PC-3 (cell line): Measurements from ENCODE around the gene GAS7. TPM values are rescaled to one million over a fixed set of nuclear protein-coding genes. Genes with fewer than 3 reads are reported as not detected.

Experiments used
- ATAC-seq: fragments of 200-7000 bp; cut with Tn5 transposase; 2 replicates; pipeline ENCODE4 v1.9.1; 2020; ENCODE audit warnings: mild to moderate bottlenecking, moderate library complexity
- BruUV-seq: library from RNA; stranded (reverse); fragments of 400-500 nt; replicated peaks from 2 replicates; lab custom pipeline; 2021; lab: Mats Ljungman, UMichigan
- CTCF ChIA-PET: fragments of 300-600 bp; sonication (Branson Sonifier 250); formaldehyde crosslinking; loops from one replicate; lab custom pipeline; 2022; ENCODE audit warnings: antibody characterized with exemption; lab: Charles Lee
- POLR2A ChIA-PET: fragments of 300-600 bp; sonication (Branson Sonifier 250); formaldehyde crosslinking; loops from one replicate; lab custom pipeline; 2022; ENCODE audit warnings: antibody characterized with exemption; ENCODE audit not compliant: unreplicated experiment; lab: Charles Lee
- DNase-seq: peaks from one replicate; pipeline ENCODE4 v3.0.0-alpha.2; 2015
- H2AFZ ChIP-seq: fragments of 300-600 bp; sonication (generic); 2 replicates; pipeline ENCODE4 v1.6.0; 2016; ENCODE audit warnings: antibody characterized with exemption, low read length
- H3F3A ChIP-seq: fragments of 300-600 bp; sonication (generic); one replicate; pipeline ENCODE4 v1.6.0; 2017; ENCODE audit warnings: antibody characterized with exemption, low read length, control low read depth, mild to moderate bottlenecking; ENCODE audit not compliant: unreplicated experiment
- H3K27ac ChIP-seq: fragments of 300-600 bp; sonication (generic); 2 replicates; pipeline ENCODE4 v1.5.1; 2016; ENCODE audit warnings: mild to moderate bottlenecking, low read length
- H3K27me3 ChIP-seq: fragments of 300-600 bp; sonication (generic); 2 replicates; pipeline ENCODE4 v1.6.1; 2016; ENCODE audit warnings: low read length, mixed read lengths
- H3K36me3 ChIP-seq: fragments of 300-600 bp; sonication (generic); 2 replicates; pipeline ENCODE4 v1.6.1; 2016; ENCODE audit warnings: low read depth, mixed run types, low read length, mixed read lengths
- H3K4me1 ChIP-seq: fragments of 300-600 bp; sonication (generic); 2 replicates; pipeline ENCODE4 v1.5.1; 2016; ENCODE audit warnings: low read length; ENCODE audit not compliant: insufficient read depth
- H3K4me2 ChIP-seq: fragments of 300-600 bp; sonication (generic); 2 replicates; pipeline ENCODE4 v1.6.0; 2016; ENCODE audit warnings: low read length
- H3K4me3 ChIP-seq: fragments of 300-600 bp; sonication (generic); 2 replicates; pipeline ENCODE4 v1.5.1; 2016; ENCODE audit warnings: mild to moderate bottlenecking, low read length, mixed read lengths
- H3K79me2 ChIP-seq: fragments of 300-600 bp; sonication (generic); 2 replicates; pipeline ENCODE4 v1.6.1; 2017; ENCODE audit warnings: low read length, mixed read lengths
- H3K9ac ChIP-seq: fragments of 300-600 bp; sonication (generic); 2 replicates; pipeline ENCODE4 v1.6.0; 2016; ENCODE audit warnings: mild to moderate bottlenecking, low read length
- H3K9me2 ChIP-seq: fragments of 300-600 bp; sonication (generic); replicated peaks from 2 replicates; pipeline ENCODE4 v1.6.1; 2016; ENCODE audit warnings: mixed run types, low read length, mixed read lengths
- H3K9me3 ChIP-seq: fragments of 300-600 bp; sonication (generic); 2 replicates; pipeline ENCODE4 v1.6.1; 2016; ENCODE audit warnings: low read length, mixed read lengths
- H4K20me1 ChIP-seq: fragments of 300-600 bp; sonication (generic); 2 replicates; pipeline ENCODE4 v1.6.1; 2016; ENCODE audit warnings: low read length, mixed read lengths
- EZH2 ChIP-seq: fragments of 300-600 bp; sonication (generic); IDR thresholded peaks from one replicate; pipeline ENCODE4 v1.6.1; 2017; ENCODE audit warnings: antibody characterized with exemption, mild to moderate bottlenecking, low read length; ENCODE audit not compliant: unreplicated experiment
- EZH2phosphoT487 ChIP-seq: fragments of 300-600 bp; sonication (generic); IDR thresholded peaks from 2 replicates; pipeline ENCODE4 v1.6.1; 2018; ENCODE audit warnings: mild to moderate bottlenecking, antibody characterized with exemption, low read length, borderline replicate concordance
- intact Hi-C: fragments of 100-400 bp; cut with micrococcal nuclease; formaldehyde crosslinking; loops from 2 replicates; pipeline ENCODE4 v1.9.0; 2023
- total RNA-seq: library from RNA; depleted of rRNA; stranded (reverse); fragments of >200 nt; gene quantifications from 2 replicates; pipeline ENCODE4 v1.2.3, GENCODE V29; 2014
- TF ChIP-seq, protein P1 (sequence below): fragments of 300-600 bp; sonication (generic); conservative IDR thresholded peaks from 2 replicates; pipeline ENCODE4 v1.5.1; 2017; ENCODE audit warnings: antibody characterized with exemption, low read depth, mild to moderate bottlenecking, low read length

Gene GAS7
- total RNA-seq, 1 experiment from 2014 or later, result not detected

- CTCF ChIA-PET, result no interaction called here
- H3K4me2 ChIP-seq, result no peak overlapping the region
- H4K20me1 ChIP-seq, result no peaks in the 10 kb centered on the region
- TF ChIP-seq EZH2, result no peak
- no peak for TF ChIP-seq EZH2phosphoT487
- TF ChIP-seq, protein P1, sequence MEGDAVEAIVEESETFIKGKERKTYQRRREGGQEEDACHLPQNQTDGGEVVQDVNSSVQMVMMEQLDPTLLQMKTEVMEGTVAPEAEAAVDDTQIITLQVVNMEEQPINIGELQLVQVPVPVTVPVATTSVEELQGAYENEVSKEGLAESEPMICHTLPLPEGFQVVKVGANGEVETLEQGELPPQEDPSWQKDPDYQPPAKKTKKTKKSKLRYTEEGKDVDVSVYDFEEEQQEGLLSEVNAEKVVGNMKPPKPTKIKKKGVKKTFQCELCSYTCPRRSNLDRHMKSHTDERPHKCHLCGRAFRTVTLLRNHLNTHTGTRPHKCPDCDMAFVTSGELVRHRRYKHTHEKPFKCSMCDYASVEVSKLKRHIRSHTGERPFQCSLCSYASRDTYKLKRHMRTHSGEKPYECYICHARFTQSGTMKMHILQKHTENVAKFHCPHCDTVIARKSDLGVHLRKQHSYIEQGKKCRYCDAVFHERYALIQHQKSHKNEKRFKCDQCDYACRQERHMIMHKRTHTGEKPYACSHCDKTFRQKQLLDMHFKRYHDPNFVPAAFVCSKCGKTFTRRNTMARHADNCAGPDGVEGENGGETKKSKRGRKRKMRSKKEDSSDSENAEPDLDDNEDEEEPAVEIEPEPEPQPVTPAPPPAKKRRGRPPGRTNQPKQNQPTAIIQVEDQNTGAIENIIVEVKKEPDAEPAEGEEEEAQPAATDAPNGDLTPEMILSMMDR, result no peak
- no peak overlapping the region for H3K4me3 ChIP-seq
- no peaks in the 10 kb centered on the region for H3K4me1 ChIP-seq
- no peaks in the 10 kb centered on the region for H3K36me3 ChIP-seq
- no TSS peak for BruUV-seq
- 0 out of 2 replicates have a peak, but pooled peaks cover 10% of the 10 kb centered on the region for H3K27me3 ChIP-seq
- no peaks in the 10 kb centered on the region for H3K9me3 ChIP-seq
- H2AFZ ChIP-seq, result no peak overlapping the region
- no peak overlapping the region for H3K27ac ChIP-seq
- intact Hi-C loops, result no loop called here
- no peak overlapping the region for H3K9ac ChIP-seq
- ATAC-seq (no peak), DNase-seq (no peak)
- no peaks in the 10 kb centered on the region for H3F3A ChIP-seq
- POLR2A ChIA-PET, result no interaction called here
- no peaks in the 10 kb centered on the region for H3K79me2 ChIP-seq
- H3K9me2 ChIP-seq, result no peaks in the 10 kb centered on the region
These were observed 213.6 kb downstream of the GAS7 start for GRCh38 chr17:9984768-9985167.

GRCh38 chr17:9982159-9982558, 216.2 kb downstream of the GAS7 start:
- intact Hi-C loops, result no loop called here
- no peaks in the 10 kb centered on the region for H4K20me1 ChIP-seq
- H3K9ac ChIP-seq, result no peak overlapping the region
- POLR2A ChIA-PET, result no interaction called here
- no peaks in the 10 kb centered on the region for H3K79me2 ChIP-seq
- DNase-seq (peak; percentile 35), ATAC-seq (no peak; the same call in 1 of the 2 replicates)
- H3K4me1 ChIP-seq, result no peaks in the 10 kb centered on the region
- H3K4me3 ChIP-seq, result no peak overlapping the region
- CTCF ChIA-PET, result no interaction called here
- no peaks in the 10 kb centered on the region for H3K9me3 ChIP-seq
- H3F3A ChIP-seq, result no peaks in the 10 kb centered on the region
- no TSS peak for BruUV-seq
- H3K4me2 ChIP-seq, result no peak overlapping the region
- no peak for TF ChIP-seq EZH2
- TF ChIP-seq, protein P1, result peak; percentile 39
- H3K27me3 ChIP-seq, result 0 out of 2 replicates have a peak, but pooled peaks cover 10% of the 10 kb centered on the region
- no peak overlapping the region for H2AFZ ChIP-seq
- H3K27ac ChIP-seq, result no peak overlapping the region
- no peaks in the 10 kb centered on the region for H3K9me2 ChIP-seq
- no peaks in the 10 kb centered on the region for H3K36me3 ChIP-seq

DNA sequence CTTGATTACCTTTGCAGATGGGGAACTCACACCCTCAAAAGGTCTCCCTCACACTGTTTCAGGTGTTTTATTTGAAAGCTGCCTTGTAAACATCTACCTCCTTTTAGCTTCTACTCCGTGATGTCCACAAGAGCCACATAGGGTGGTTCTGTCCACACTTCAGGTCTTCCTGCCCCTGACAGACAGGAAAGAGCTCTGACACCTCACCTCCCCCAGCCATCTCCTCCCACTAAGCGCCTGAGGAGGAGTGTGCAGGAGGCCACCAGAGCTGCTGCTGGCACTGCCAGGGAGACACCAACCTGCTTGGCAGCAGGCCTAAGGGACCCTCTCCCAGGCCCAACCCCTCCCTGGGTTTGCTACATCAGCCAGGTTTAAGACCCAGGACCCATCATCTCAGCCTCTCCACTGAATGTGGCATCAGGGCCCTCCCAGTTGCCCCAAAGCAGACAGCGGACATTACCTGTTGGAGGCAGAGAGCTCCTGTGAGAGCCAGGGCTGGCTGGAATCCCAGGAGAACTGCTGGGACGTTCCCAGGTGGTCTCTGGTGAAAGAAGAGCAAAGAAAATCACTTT, 217.0 kb downstream of the GAS7 start:
- Histone ChIP-seq H3K4me2 (no peak overlapping the region), H3K9me3 (no peaks in the 10 kb centered on the region), H3K79me2 (no peaks in the 10 kb centered on the region), H4K20me1 (no peaks in the 10 kb centered on the region), H2AFZ (no peak overlapping the region), H3K27me3 (peaks cover 14% of the 10 kb centered on the region; the same call in 1 of the 2 replicates), H3K4me1 (no peaks in the 10 kb centered on the region), H3F3A (no peaks in the 10 kb centered on the region), H3K27ac (no peak overlapping the region), H3K4me3 (no peak overlapping the region), H3K9ac (no peak overlapping the region), H3K36me3 (no peaks in the 10 kb centered on the region), H3K9me2 (no peaks in the 10 kb centered on the region)
- intact Hi-C loops, result no loop called here
- TF ChIP-seq EZH2 (no peak), EZH2phosphoT487 (no peak)
- TF ChIP-seq, protein P1, result no peak
- ATAC-seq (no peak), DNase-seq (no peak)
- BruUV-seq, result no TSS peak
- POLR2A ChIA-PET, result no interaction called here
- CTCF ChIA-PET, result no interaction called here
